Kidney (tissue), 14 donors: Measurements from ENCODE around the gene YARS1. TPM values are rescaled to one million over a fixed set of nuclear protein-coding genes. Genes with fewer than 3 reads are reported as not detected.

ENCODE experiments used
- DNase-seq, 5 donors: peaks; one replicate each; pipeline ENCODE4 v3.0.0-alpha.2; 2013 to 2020
- FAIRE-seq: peaks from 2 replicates; lab custom pipeline; 2012; peaks lifted over from hg19 to GRCh38; lab: Jason Lieb, UNC
- H3K27ac ChIP-seq, 2 donors: one replicate each; pipeline ENCODE4 v1.7.0; 2013; ENCODE audit warnings: low read depth in 2 of 2, low read length in 2 of 2, inconsistent platforms in 1 of 2
- H3K27me3 ChIP-seq: one replicate; pipeline ENCODE4 v1.7.1; 2013; ENCODE audit warnings: low read length, inconsistent platforms; ENCODE audit not compliant: control insufficient read depth, insufficient read depth
- H3K36me3 ChIP-seq, 3 donors: one replicate each; pipeline versions ENCODE4 v1.7.0 to v1.7.1; 2013; ENCODE audit warnings: low read length in 3 of 3, control low read depth in 1 of 3, inconsistent platforms in 1 of 3; ENCODE audit not compliant: insufficient read depth in 3 of 3, control insufficient read depth in 2 of 3
- H3K4me1 ChIP-seq, 3 donors: one replicate each; pipeline versions ENCODE4 v1.7.0 to v1.7.1; 2013; ENCODE audit warnings: low read length in 3 of 3, inconsistent platforms in 1 of 3, low read depth in 1 of 3; ENCODE audit not compliant: control insufficient read depth in 2 of 3, insufficient read depth in 2 of 3
- H3K4me3 ChIP-seq, 3 donors: one replicate each; pipeline versions ENCODE4 v1.7.0 to v1.8.1; 2013; ENCODE audit warnings: low read length in 3 of 3, control low read depth in 1 of 3, inconsistent platforms in 1 of 3
- H3K9ac ChIP-seq, 3 donors: one replicate each; pipeline versions ENCODE4 v1.7.0 to v1.7.1; 2013; ENCODE audit warnings: low read length in 3 of 3, control low read depth in 1 of 3, inconsistent platforms in 1 of 3
- H3K9me3 ChIP-seq, 3 donors: one replicate each; pipeline versions ENCODE4 v1.7.0 to v1.7.1; 2013; ENCODE audit warnings: low read length in 3 of 3, control low read depth in 1 of 3, inconsistent platforms in 1 of 3; ENCODE audit not compliant: control insufficient read depth in 2 of 3, insufficient read depth in 1 of 3
- intact Hi-C: fragments of 100-400 bp; cut with DNase I; formaldehyde crosslinking; loops from one replicate; pipeline ENCODE4 v1.11.1; 2022
- polyA plus RNA-seq: library from polyadenylated mRNA; stranded (reverse); fragments of 350-450 nt; fragmentation: Illumina TruSeq; extraction: RNeasy Lipid Tissue Mini Kit (QIAGEN cat#74804); gene quantifications from one replicate; pipeline ENCODE4 v1.2.3, GENCODE V29; 2014; ENCODE audit warnings: low read depth, low replicate concordance; ENCODE audit not compliant: insufficient read depth
- total RNA-seq: library from RNA; stranded (reverse); fragmentation: NEBNext Ultra II Directional; extraction: Animal tissue kit (Norgen Biotek cat#: 25700); gene quantifications from one replicate; pipeline ENCODE4 v1.2.1, GENCODE V29; 2021
- TF ChIP-seq, protein P1 (sequence below): IDR thresholded peaks from 3 replicates; pipeline ENCODE4 v1.5.1; 2012; ENCODE audit warnings: mild to moderate bottlenecking, moderate library complexity, borderline replicate concordance; ENCODE audit not compliant: insufficient read depth; ENCODE audit errors: extremely low read depth
- donor health status: control.
- donor health status: control.
- donor health status: control.
- donor health status: control.
- donor health status: control.
- donor health status: DM: yes; HTN: yes; CAD: no.
- donor health status: Normal renal cell carcinoma (clear cell type).

YARS1 gene
- total and polyA plus RNA-seq, 2 donors from 2014 or later, result 24.8 to 86.1 TPM

GRCh38 chr1:32770741-32771548 is 46.2 kb downstream of the YARS1 start:
- Histone ChIP-seq H3K4me1 (peaks cover 0 to 13% (median 11%) of the 10 kb centered on the region in 3 donors), H3K36me3 (peaks cover 0 to 11% (median 6%) of the 10 kb centered on the region in 3 donors), H3K4me3 (no peak overlapping the region), H3K9ac (no peak overlapping the region), H3K27me3 (no peaks in the 10 kb centered on the region), H3K9me3 (no peaks in the 10 kb centered on the region), H3K27ac (no peak overlapping the region)
- peak in 1 of 5 donors; percentile 72 for DNase-seq
- intact Hi-C loops, result loop anchor here (5.0 kb wide), 1 partner anchor 59 kb away; no protein-coding TSS in a partner anchor
- TF ChIP-seq, protein P1, sequence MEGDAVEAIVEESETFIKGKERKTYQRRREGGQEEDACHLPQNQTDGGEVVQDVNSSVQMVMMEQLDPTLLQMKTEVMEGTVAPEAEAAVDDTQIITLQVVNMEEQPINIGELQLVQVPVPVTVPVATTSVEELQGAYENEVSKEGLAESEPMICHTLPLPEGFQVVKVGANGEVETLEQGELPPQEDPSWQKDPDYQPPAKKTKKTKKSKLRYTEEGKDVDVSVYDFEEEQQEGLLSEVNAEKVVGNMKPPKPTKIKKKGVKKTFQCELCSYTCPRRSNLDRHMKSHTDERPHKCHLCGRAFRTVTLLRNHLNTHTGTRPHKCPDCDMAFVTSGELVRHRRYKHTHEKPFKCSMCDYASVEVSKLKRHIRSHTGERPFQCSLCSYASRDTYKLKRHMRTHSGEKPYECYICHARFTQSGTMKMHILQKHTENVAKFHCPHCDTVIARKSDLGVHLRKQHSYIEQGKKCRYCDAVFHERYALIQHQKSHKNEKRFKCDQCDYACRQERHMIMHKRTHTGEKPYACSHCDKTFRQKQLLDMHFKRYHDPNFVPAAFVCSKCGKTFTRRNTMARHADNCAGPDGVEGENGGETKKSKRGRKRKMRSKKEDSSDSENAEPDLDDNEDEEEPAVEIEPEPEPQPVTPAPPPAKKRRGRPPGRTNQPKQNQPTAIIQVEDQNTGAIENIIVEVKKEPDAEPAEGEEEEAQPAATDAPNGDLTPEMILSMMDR, result no peak
- FAIRE-seq, result no peak

- H3K9ac ChIP-seq, result no peak overlapping the region
- peaks cover 0 to 11% (median 5%) of the 10 kb centered on the region in 3 donors for H3K36me3 ChIP-seq
- H3K9me3 ChIP-seq, result no peaks in the 10 kb centered on the region
- DNase-seq (peak in 1 of 5 donors; percentile 62), FAIRE-seq (no peak)
- intact Hi-C loops, result loop anchor here (5.0 kb wide), 1 partner anchor 58 kb away; no protein-coding TSS in a partner anchor
- peaks cover 0 to 17% (median 13%) of the 10 kb centered on the region in 3 donors for H3K4me1 ChIP-seq
- H3K27ac ChIP-seq, result no peak overlapping the region
- H3K4me3 ChIP-seq, result no peak overlapping the region
- H3K27me3 ChIP-seq, result no peaks in the 10 kb centered on the region
- TF ChIP-seq, protein P1, result no peak
Measured at GRCh38 chr1:32770221-32770731, 46.9 kb downstream of the YARS1 start.

DNA sequence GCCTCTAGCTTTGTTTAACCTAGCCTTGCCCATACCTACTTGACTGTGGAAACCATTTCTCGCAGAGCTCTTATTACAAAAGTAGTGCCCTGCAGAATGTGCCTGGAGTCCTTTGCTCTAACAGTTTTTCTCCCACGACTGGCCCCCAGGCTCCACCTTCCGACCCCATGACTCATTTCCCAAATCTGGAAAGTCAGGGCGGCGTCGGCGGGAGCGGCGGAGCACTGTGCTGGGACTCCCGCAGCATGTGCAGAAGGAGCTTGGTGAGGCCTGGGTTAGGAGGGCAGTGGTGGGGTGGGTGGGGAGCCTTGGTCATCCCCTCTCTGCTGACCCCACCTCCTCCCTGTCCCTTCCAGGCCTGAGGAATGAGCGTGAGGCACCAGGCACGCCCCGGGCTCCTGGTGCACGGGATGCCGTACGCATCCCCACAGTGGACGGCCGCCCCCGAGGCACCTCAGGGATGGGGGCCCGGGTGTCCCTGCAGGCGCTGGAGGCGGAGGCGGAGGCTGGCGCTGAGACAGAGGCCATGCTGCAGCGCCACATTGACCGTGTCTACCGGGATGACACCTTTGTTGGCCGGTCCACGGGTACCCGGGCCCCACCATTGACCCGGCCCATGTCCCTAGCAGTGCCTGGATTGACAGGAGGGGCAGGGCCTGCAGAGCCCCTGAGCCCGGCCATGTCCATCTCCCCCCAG is 47.5 kb downstream of the YARS1 start:
- TF ChIP-seq, protein P1, result no peak
- intact Hi-C loops, result loop anchor here (5.0 kb wide), 1 partner anchor 57 kb away; no protein-coding TSS in a partner anchor
- DNase-seq (peak in 1 of 5 donors; percentile 70), FAIRE-seq (no peak)
- Histone ChIP-seq H3K27me3 (no peaks in the 10 kb centered on the region), H3K27ac (no peak overlapping the region), H3K4me1 (peaks cover 0 to 22% (median 13%) of the 10 kb centered on the region in 3 donors), H3K9me3 (no peaks in the 10 kb centered on the region), H3K36me3 (peaks cover 0 to 11% (median 4%) of the 10 kb centered on the region in 3 donors), H3K9ac (no peak overlapping the region), H3K4me3 (no peak overlapping the region)
